ENCODE data around the gene TSEN15.
"Not testable (repeated sequence)": the region's sequence is repeated elsewhere in the genome, so short reads cannot be mapped to it uniquely, and the experiment has no call there.

Gene TSEN15

GRCh38 chr1:184031092-184031408 lies 20.5 kb upstream of the TSEN15 start:
- in situ Hi-C loops (cut with MboI; ENCODE audit: low sequenced_read_pairs): no loop called here

GRCh38 chr1:184031409-184032107 lies 20.0 kb upstream of the TSEN15 start:
- in situ Hi-C loops (cut with MboI; ENCODE audit: low sequenced_read_pairs): no loop called here

- in situ Hi-C loops (cut with MboI; ENCODE audit: low sequenced_read_pairs): no loop called here
These were observed 19.1 kb upstream of the TSEN15 start for GRCh38 chr1:184032306-184032929.

- in situ Hi-C loops (cut with MboI; ENCODE audit: low sequenced_read_pairs): no loop called here
These were observed 18.6 kb upstream of the TSEN15 start for GRCh38 chr1:184032930-184033418.

GRCh38 chr1:184033711-184034167 lies 17.8 kb upstream of the TSEN15 start:
- in situ Hi-C loops (cut with MboI; ENCODE audit: low sequenced_read_pairs): no loop called here

GRCh38 chr1:184034761-184035379 lies 16.7 kb upstream of the TSEN15 start:
- in situ Hi-C loops (cut with MboI; ENCODE audit: low sequenced_read_pairs): no loop called here

GRCh38 chr1:184035719-184036516 lies 15.6 kb upstream of the TSEN15 start:
- in situ Hi-C loops (cut with MboI; ENCODE audit: low sequenced_read_pairs): no loop called here

- in situ Hi-C loops (cut with MboI; ENCODE audit: low sequenced_read_pairs): no loop called here
These were observed 15.0 kb upstream of the TSEN15 start for GRCh38 chr1:184036517-184036949.

- in situ Hi-C loops (cut with MboI; ENCODE audit: low sequenced_read_pairs): no loop called here
These were observed 13.5 kb upstream of the TSEN15 start for GRCh38 chr1:184037849-184038591.

- in situ Hi-C loops (cut with MboI; ENCODE audit: low sequenced_read_pairs): no loop called here
These were observed 12.4 kb upstream of the TSEN15 start for GRCh38 chr1:184039126-184039525.

- in situ Hi-C loops (cut with MboI; ENCODE audit: low sequenced_read_pairs): no loop called here
These were observed 9.8 kb upstream of the TSEN15 start for GRCh38 chr1:184041731-184042130.

- in situ Hi-C loops (cut with MboI; ENCODE audit: low sequenced_read_pairs): not testable (repeated sequence)
These were observed 8.2 kb upstream of the TSEN15 start for GRCh38 chr1:184043315-184043714.

GRCh38 chr1:184044603-184045376 lies 6.7 kb upstream of the TSEN15 start:
- in situ Hi-C loops (cut with MboI; ENCODE audit: low sequenced_read_pairs): no loop called here

- in situ Hi-C loops (cut with MboI; ENCODE audit: low sequenced_read_pairs): not testable (repeated sequence)
These were observed 4.0 kb upstream of the TSEN15 start for GRCh38 chr1:184047541-184047940.

GRCh38 chr1:184048561-184049240 lies 2.8 kb upstream of the TSEN15 start:
- in situ Hi-C loops (cut with MboI; ENCODE audit: low sequenced_read_pairs): no loop called here

- in situ Hi-C loops (cut with MboI; ENCODE audit: low sequenced_read_pairs): no loop called here
These were observed 2.2 kb upstream of the TSEN15 start for GRCh38 chr1:184049291-184049690.

- in situ Hi-C loops (cut with MboI; ENCODE audit: low sequenced_read_pairs): no loop called here
These were observed 1.6 kb upstream of the TSEN15 start for GRCh38 chr1:184049836-184050468.

GRCh38 chr1:184050636-184051035 lies 894 bp upstream of the TSEN15 start:
- in situ Hi-C loops (cut with MboI; ENCODE audit: low sequenced_read_pairs): no loop called here

GRCh38 chr1:184051138-184051484 lies 419 bp upstream of the TSEN15 start:
- in situ Hi-C loops (cut with MboI; ENCODE audit: low sequenced_read_pairs): no loop called here

Measured in HL-60/S4 treated with retinoic acid at 250 ng/mL for 4 days and 3 days (cell line).